Thoracic aorta (tissue), 2 donors: Measurements from ENCODE around the gene GPC5. TPM values are rescaled to one million over a fixed set of nuclear protein-coding genes. Genes with fewer than 3 reads are reported as not detected.

Experiments
- ATAC-seq: fragments of 150-250 bp; one replicate; pipeline ENCODE4 v1.8.0; 2017; ENCODE audit warnings: low read depth; ENCODE audit not compliant: insufficient number of reproducible peaks, low FRiP score
- DNase-seq: peaks from one replicate; pipeline ENCODE4 v3.0.0-alpha.2; 2020; ENCODE audit warnings: low spot score
- H3K27ac ChIP-seq, 2 donors: fragments of 200-600 bp; sonication (generic); 1 replicate in 1 of 2; 2 replicates in 1 of 2; pipeline ENCODE4 v1.5.1; 2016; ENCODE audit warnings: mild to moderate bottlenecking in 2 of 2, moderate library complexity in 2 of 2
- H3K27me3 ChIP-seq: fragments of 200-600 bp; sonication (generic); replicated peaks from 2 replicates; pipeline ENCODE4 v1.6.0; 2016; ENCODE audit warnings: mild to moderate bottlenecking; ENCODE audit not compliant: insufficient read depth
- H3K36me3 ChIP-seq: fragments of 200-600 bp; sonication (generic); one replicate; pipeline ENCODE4 v1.5.1; 2016
- H3K4me1 ChIP-seq, 2 donors: fragments of 200-600 bp; sonication (generic); 1 replicate in 1 of 2; 2 replicates in 1 of 2; pipeline versions ENCODE4 v1.5.1 to v1.6.0; 2016; ENCODE audit warnings: low read depth in 2 of 2, mild to moderate bottlenecking in 1 of 2; ENCODE audit not compliant: control insufficient read depth in 1 of 2
- H3K4me3 ChIP-seq: fragments of 200-600 bp; sonication (generic); 2 replicates; pipeline ENCODE4 v1.5.1; 2016; ENCODE audit warnings: mild to moderate bottlenecking
- H3K9me3 ChIP-seq: fragments of 200-600 bp; sonication (generic); 2 replicates; pipeline ENCODE4 v1.5.1; 2016
- CTCF ChIP-seq: fragments of 200-600 bp; sonication (generic); IDR thresholded peaks from one replicate; pipeline ENCODE4 v1.5.1; 2019; ENCODE audit warnings: antibody characterized with exemption
- total RNA-seq, 2 donors: library from RNA; depleted of rRNA; stranded (reverse); fragments of >200 nt; gene quantifications; one replicate each; pipeline versions ENCODE4 v1.1.0 to v1.2.3, GENCODE V29; 2016

GPC5 gene
- total RNA-seq, 2 donors from 2014 or later: 3.3 TPM; not detected in 1

- H3K9me3 ChIP-seq: no peaks in the 10 kb centered on the region
- peaks cover 0 to 11% of the 10 kb centered on the region in 2 donors for H3K4me1 ChIP-seq
- no peaks in the 10 kb centered on the region for H3K36me3 ChIP-seq
- H3K27ac ChIP-seq: no peak overlapping the region
- no peak for TF ChIP-seq CTCF
- no peaks in the 10 kb centered on the region for H3K27me3 ChIP-seq
- ATAC-seq (no peak), DNase-seq (no peak)
- H3K4me3 ChIP-seq: no peak overlapping the region
These were observed 826.4 kb downstream of the GPC5 start for GRCh38 chr13:92224825-92225224.

GRCh38 chr13:92225861-92226260, 827.4 kb downstream of the GPC5 start:
- Histone ChIP-seq H3K27me3 (no peaks in the 10 kb centered on the region), H3K27ac (no peak overlapping the region), H3K9me3 (no peaks in the 10 kb centered on the region), H3K36me3 (no peaks in the 10 kb centered on the region), H3K4me3 (no peak overlapping the region), H3K4me1 (peaks cover 0 to 11% of the 10 kb centered on the region in 2 donors)
- TF ChIP-seq CTCF: no peak
- DNase-seq (no peak), ATAC-seq (no peak)

- ATAC-seq (no peak), DNase-seq (no peak)
- no peak for TF ChIP-seq CTCF
- Histone ChIP-seq H3K4me1 (no peaks in the 10 kb centered on the region), H3K27me3 (no peaks in the 10 kb centered on the region), H3K36me3 (no peaks in the 10 kb centered on the region), H3K27ac (no peak overlapping the region), H3K9me3 (no peaks in the 10 kb centered on the region), H3K4me3 (no peak overlapping the region)
These were observed 834.5 kb downstream of the GPC5 start for GRCh38 chr13:92232871-92233270.

- DNase-seq (no peak), ATAC-seq (no peak)
- no peaks in the 10 kb centered on the region for H3K9me3 ChIP-seq
- H3K4me3 ChIP-seq: no peak overlapping the region
- H3K4me1 ChIP-seq: no peaks in the 10 kb centered on the region
- H3K27ac ChIP-seq: no peak overlapping the region
- no peaks in the 10 kb centered on the region for H3K36me3 ChIP-seq
- no peak for TF ChIP-seq CTCF
- no peaks in the 10 kb centered on the region for H3K27me3 ChIP-seq
These were observed 853.3 kb downstream of the GPC5 start for GRCh38 chr13:92251671-92252210.

GRCh38 chr13:92255526-92255925, 857.1 kb downstream of the GPC5 start:
- no peak for TF ChIP-seq CTCF
- Histone ChIP-seq H3K27ac (no peak overlapping the region), H3K36me3 (no peaks in the 10 kb centered on the region), H3K27me3 (no peaks in the 10 kb centered on the region), H3K4me3 (no peak overlapping the region), H3K4me1 (no peaks in the 10 kb centered on the region), H3K9me3 (no peaks in the 10 kb centered on the region)
- ATAC-seq: no peak
- no peak for DNase-seq
